ENCODE data around the gene ALK.

GRCh38 chr2:29797916-29798315 lies 123.5 kb downstream of the ALK start:
- TF ChIP-seq ZNF704 (tag by site-specific recombination; IDR thresholded peaks at IDR 0.05) (no peak), ZNF274 (IDR thresholded peaks at IDR 0.05; ENCODE audit: low read length) (no peak), ZNF274 (tag by site-specific recombination; IDR thresholded peaks at IDR 0.05; ENCODE audit: borderline replicate concordance) (no peak), TRIM28 (IDR thresholded peaks at IDR 0.05; ENCODE audit: borderline replicate concordance, low read length) (no peak)

All from HEK293 (cell line).